ENCODE measurements around the gene YAE1.

DNA sequence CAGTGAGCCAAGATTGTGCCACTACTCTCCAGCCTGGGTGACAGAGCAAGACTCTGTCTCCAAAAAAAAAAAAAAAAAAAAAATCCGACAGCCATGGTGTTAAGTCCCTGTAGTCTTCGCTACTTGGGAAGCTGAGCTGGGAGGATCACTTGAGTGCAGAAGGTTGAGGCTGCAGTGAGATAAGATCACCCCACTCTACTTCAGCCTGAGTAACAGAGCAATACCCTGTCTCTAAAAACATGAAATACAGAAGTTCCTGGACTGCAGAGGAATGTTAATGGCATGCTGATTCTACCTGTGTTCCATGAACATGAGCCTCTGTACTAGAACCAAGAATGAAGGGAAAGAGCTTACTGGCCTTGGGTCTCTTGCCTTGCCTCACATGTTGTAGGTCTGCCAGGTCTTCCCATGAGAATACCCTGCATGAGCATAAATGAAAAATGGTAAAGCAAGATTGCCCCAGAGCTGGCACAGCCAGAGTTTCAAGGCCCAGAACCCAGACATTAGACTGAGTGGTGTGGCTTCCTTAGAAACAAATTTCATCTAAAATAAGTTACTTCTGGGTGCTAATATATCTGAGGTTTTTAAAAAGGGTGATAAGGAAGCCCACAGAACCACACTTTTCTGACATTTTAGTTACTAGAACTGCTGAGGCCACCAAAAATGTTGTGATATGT is 8.6 kb downstream of the YAE1 start:
- TF ChIP-seq, protein P1, sequence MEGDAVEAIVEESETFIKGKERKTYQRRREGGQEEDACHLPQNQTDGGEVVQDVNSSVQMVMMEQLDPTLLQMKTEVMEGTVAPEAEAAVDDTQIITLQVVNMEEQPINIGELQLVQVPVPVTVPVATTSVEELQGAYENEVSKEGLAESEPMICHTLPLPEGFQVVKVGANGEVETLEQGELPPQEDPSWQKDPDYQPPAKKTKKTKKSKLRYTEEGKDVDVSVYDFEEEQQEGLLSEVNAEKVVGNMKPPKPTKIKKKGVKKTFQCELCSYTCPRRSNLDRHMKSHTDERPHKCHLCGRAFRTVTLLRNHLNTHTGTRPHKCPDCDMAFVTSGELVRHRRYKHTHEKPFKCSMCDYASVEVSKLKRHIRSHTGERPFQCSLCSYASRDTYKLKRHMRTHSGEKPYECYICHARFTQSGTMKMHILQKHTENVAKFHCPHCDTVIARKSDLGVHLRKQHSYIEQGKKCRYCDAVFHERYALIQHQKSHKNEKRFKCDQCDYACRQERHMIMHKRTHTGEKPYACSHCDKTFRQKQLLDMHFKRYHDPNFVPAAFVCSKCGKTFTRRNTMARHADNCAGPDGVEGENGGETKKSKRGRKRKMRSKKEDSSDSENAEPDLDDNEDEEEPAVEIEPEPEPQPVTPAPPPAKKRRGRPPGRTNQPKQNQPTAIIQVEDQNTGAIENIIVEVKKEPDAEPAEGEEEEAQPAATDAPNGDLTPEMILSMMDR (IDR thresholded peaks at IDR 0.05): no peak
- no peak for TF ChIP-seq POLR2A (IDR thresholded peaks at IDR 0.05)
